ENCODE data around the gene ZNF157.

ZNF157 gene

GRCh38 chrX:47384502-47384901, 14.1 kb downstream of the ZNF157 start:
- ChIA-PET CTCF (interaction anchor here (0.6 to 3.9 kb wide), 32 partner anchors 10 to 196 kb away, joined by 3 to 26 read pairs (median 5); no protein-coding TSS in a partner anchor), POLR2A (interaction anchor here (0.5 kb wide), 1 partner anchor 113 kb away, joined by 5 read pairs; no protein-coding TSS in a partner anchor)
- TF ChIP-seq CTCF (IDR thresholded peaks at IDR 0.05; ENCODE audit: insufficient read depth, low read length, missing control alignments), result peak; percentile 57
- H3K4me3 ChIP-seq (ENCODE audit: low read depth, low read length), result no peak overlapping the region
- no peak for DNase-seq (ENCODE audit: low read depth, low spot score)

- no peak overlapping the region for H3K4me3 ChIP-seq (ENCODE audit: low read depth, low read length)
- CTCF ChIA-PET, result no interaction called here
- no peak for TF ChIP-seq CTCF (IDR thresholded peaks at IDR 0.05; ENCODE audit: insufficient read depth, low read length, missing control alignments)
- no peak for DNase-seq (ENCODE audit: low read depth, low spot score)
- POLR2A ChIA-PET, result no interaction called here
Measured at GRCh38 chrX:47390780-47391179, 20.4 kb downstream of the ZNF157 start.

GRCh38 chrX:47413179-47413594, 42.8 kb downstream of the ZNF157 start:
- ChIA-PET POLR2A (no interaction called here), CTCF (no interaction called here)
- no peak for DNase-seq (ENCODE audit: low read depth, low spot score)
- TF ChIP-seq CTCF (IDR thresholded peaks at IDR 0.05; ENCODE audit: insufficient read depth, low read length, missing control alignments), result no peak
- no peak overlapping the region for H3K4me3 ChIP-seq (ENCODE audit: low read depth, low read length)

GRCh38 chrX:47420265-47420664, 49.9 kb downstream of the ZNF157 start:
- TF ChIP-seq CTCF (IDR thresholded peaks at IDR 0.05; ENCODE audit: insufficient read depth, low read length, missing control alignments), result no peak
- ChIA-PET CTCF (no interaction called here), POLR2A (no interaction called here)
- H3K4me3 ChIP-seq (ENCODE audit: low read depth, low read length), result no peak overlapping the region
- no peak for DNase-seq (ENCODE audit: low read depth, low spot score)

- no peak for DNase-seq (ENCODE audit: low read depth, low spot score)
- ChIA-PET POLR2A (no interaction called here), CTCF (no interaction called here)
- no peak overlapping the region for H3K4me3 ChIP-seq (ENCODE audit: low read depth, low read length)
- no peak for TF ChIP-seq CTCF (IDR thresholded peaks at IDR 0.05; ENCODE audit: insufficient read depth, low read length, missing control alignments)
Measured at GRCh38 chrX:47420962-47421361, 50.6 kb downstream of the ZNF157 start.

- DNase-seq (ENCODE audit: low read depth, low spot score), result no peak
- ChIA-PET POLR2A (no interaction called here), CTCF (no interaction called here)
- H3K4me3 ChIP-seq (ENCODE audit: low read depth, low read length), result no peak overlapping the region
- TF ChIP-seq CTCF (IDR thresholded peaks at IDR 0.05; ENCODE audit: insufficient read depth, low read length, missing control alignments), result no peak
Measured at GRCh38 chrX:47422444-47422843, 52.1 kb downstream of the ZNF157 start.

Data from AG04449 (cell line).